Mucosa of rectum (tissue), 2 donors: ENCODE results near the gene OR10A3.

Source experiments
- H3K27ac ChIP-seq, 2 donors: one replicate each; pipeline ENCODE4 v1.7.0; 2013; ENCODE audit warnings: inconsistent platforms in 2 of 2, low read depth in 2 of 2, low read length in 2 of 2
- H3K27me3 ChIP-seq, 2 donors: one replicate each; pipeline ENCODE4 v1.7.0; 2013; ENCODE audit warnings: low read length in 2 of 2; ENCODE audit not compliant: control insufficient read depth in 2 of 2, insufficient read depth in 2 of 2
- H3K36me3 ChIP-seq, 2 donors: one replicate each; pipeline ENCODE4 v1.7.0; 2013; ENCODE audit warnings: low read length in 2 of 2; ENCODE audit not compliant: control insufficient read depth in 2 of 2, insufficient read depth in 2 of 2
- H3K4me1 ChIP-seq, 2 donors: one replicate each; pipeline ENCODE4 v1.7.0; 2013; ENCODE audit warnings: low read length in 2 of 2, mild to moderate bottlenecking in 1 of 2; ENCODE audit not compliant: control insufficient read depth in 2 of 2, insufficient read depth in 2 of 2
- H3K4me3 ChIP-seq, 2 donors: one replicate each; pipeline ENCODE4 v1.7.0; 2013; ENCODE audit warnings: low read length in 2 of 2
- H3K9ac ChIP-seq, 2 donors: one replicate each; pipeline ENCODE4 v1.7.0; 2013; ENCODE audit warnings: low read length in 2 of 2, low read depth in 1 of 2, mild to moderate bottlenecking in 1 of 2
- H3K9me3 ChIP-seq, 2 donors: one replicate each; pipeline ENCODE4 v1.7.0; 2013; ENCODE audit warnings: low read length in 2 of 2; ENCODE audit not compliant: control insufficient read depth in 2 of 2
- donor health status: healthy.
- donor health status: Normal muscosa, but diverticular disease.

The OR10A3 gene

DNA sequence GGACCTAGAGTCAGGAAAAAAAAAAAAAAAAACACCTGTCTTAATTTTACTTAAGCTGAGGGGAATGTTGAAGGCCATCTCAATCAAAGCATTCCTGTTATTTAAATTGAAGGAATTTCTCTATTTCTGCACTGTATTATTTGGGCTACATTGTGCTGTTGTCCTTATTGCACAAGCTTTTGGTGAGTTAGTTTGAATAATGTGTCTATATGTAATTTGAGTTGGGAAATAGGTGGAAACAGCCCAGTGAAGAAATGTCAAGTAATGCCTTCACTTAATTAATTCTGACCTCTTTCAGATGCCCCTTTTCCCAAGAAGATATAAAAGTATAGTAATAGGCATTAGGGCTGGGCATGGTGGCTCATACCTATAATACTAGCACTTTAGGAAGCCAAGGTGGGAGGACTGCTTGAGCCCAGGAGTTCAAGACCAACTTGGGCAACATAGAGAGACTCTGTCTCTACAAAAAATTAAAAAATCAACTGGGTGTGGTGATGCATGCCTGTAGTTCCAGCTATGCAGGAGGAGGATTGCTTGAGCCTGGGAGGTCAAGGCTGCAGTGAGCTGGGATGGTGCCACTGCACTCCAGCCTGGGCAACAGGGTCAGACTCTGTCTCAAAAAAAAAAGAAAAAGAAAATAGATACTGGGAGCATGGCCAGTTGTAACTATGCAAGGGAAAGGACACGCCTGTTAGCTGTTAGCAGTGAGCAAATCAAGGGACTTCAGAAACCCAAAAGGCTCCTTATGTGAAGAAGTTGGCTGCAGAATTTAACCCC lies 45.3 kb downstream of the OR10A3 start:
- Histone ChIP-seq H3K4me3 (no peak overlapping the region), H3K27me3 (no peaks in the 10 kb centered on the region)

DNA sequence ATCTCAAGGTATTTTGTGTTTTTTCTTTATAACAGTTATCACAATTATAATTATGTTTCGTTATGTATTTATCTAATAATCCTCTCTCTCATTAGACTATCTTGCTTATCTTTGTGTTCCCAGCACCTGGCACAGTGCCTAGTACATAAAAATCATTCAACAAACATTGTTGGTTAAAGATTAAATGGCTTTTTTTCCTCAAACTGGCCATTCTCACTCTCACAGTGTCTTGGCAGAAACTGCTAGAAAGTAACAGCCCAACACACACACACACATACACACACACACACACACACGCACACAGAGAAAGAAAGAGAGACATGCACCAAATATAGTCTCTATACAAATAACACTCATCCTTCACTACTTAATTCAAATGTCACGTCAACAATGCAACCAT lies 47.3 kb downstream of the OR10A3 start:
- no peaks in the 10 kb centered on the region for H3K36me3 ChIP-seq
- H3K27ac ChIP-seq = peak overlapping the region; percentile 54 to 69
- H3K27me3 ChIP-seq = peaks cover 0 to 3% of the 10 kb centered on the region in 2 donors
- H3K9ac ChIP-seq = no peak overlapping the region
- peak overlapping the region in 1 of 2 donors; percentile 16 for H3K4me3 ChIP-seq
- H3K4me1 ChIP-seq = peaks cover 9 to 13% of the 10 kb centered on the region in 2 donors
- H3K9me3 ChIP-seq = no peaks in the 10 kb centered on the region

More for the DNA sequence above, 45.3 kb downstream of the OR10A3 start:
- H3K36me3 ChIP-seq = no peaks in the 10 kb centered on the region
- H3K27ac ChIP-seq = no peak overlapping the region
- H3K9me3 ChIP-seq = no peaks in the 10 kb centered on the region
- peaks cover 14 to 17% of the 10 kb centered on the region in 2 donors for H3K4me1 ChIP-seq
- no peak overlapping the region for H3K9ac ChIP-seq

DNA sequence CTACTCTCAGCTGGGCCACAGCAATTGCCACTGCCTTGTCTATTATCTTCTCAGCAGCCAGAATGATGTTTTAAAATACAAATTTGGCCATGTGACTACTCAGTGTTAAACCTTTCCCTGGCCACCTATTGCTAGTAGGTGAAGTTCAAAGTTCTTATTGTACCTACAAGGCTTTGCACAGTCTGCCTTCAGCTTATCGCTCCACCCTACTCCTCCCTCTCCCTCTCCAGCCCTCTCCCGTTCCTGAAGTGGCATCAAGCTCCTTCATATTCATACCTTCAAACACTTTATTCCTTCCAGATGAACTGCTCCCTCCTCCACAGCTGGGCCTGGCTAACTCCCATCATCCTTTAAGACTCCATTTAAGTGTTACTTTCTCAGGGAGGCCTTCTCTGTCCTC lies 47.7 kb downstream of the OR10A3 start:
- Histone ChIP-seq H3K9me3 (no peaks in the 10 kb centered on the region), H3K27ac (peak overlapping the region; percentile 61 to 75), H3K27me3 (peaks cover 0 to 3% of the 10 kb centered on the region in 2 donors), H3K9ac (peak overlapping the region in 1 of 2 donors; percentile 20), H3K4me3 (peak overlapping the region in 1 of 2 donors; percentile 16), H3K4me1 (peaks cover 9 to 13% of the 10 kb centered on the region in 2 donors), H3K36me3 (no peaks in the 10 kb centered on the region)

DNA sequence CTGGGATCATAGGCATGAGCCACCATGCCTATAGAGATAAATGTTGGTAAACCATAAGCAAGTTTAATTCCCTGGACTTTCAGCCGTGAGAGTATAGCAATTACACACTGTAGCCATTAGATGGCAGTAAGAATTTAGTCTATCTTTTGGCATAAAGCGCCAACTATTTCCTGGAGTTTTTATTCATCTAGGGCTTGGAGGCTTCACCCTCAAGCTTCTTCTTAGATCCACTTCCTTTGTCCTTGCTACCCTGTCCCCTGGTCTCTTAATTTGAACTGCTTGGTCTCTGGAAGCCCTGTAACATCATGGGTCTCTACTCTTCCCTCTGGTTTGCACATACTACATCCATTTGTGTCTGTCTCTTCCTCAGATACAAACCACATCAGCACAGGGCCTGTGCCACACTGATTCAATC lies 48.7 kb downstream of the OR10A3 start:
- H3K9me3 ChIP-seq = no peaks in the 10 kb centered on the region
- H3K27ac ChIP-seq = peak overlapping the region; percentile 61 to 75
- H3K4me1 ChIP-seq = peaks cover 9 to 13% of the 10 kb centered on the region in 2 donors
- H3K4me3 ChIP-seq = peak overlapping the region in 1 of 2 donors; percentile 16
- H3K9ac ChIP-seq = peak overlapping the region in 1 of 2 donors; percentile 35
- H3K27me3 ChIP-seq = peaks cover 0 to 3% of the 10 kb centered on the region in 2 donors
- no peaks in the 10 kb centered on the region for H3K36me3 ChIP-seq

DNA sequence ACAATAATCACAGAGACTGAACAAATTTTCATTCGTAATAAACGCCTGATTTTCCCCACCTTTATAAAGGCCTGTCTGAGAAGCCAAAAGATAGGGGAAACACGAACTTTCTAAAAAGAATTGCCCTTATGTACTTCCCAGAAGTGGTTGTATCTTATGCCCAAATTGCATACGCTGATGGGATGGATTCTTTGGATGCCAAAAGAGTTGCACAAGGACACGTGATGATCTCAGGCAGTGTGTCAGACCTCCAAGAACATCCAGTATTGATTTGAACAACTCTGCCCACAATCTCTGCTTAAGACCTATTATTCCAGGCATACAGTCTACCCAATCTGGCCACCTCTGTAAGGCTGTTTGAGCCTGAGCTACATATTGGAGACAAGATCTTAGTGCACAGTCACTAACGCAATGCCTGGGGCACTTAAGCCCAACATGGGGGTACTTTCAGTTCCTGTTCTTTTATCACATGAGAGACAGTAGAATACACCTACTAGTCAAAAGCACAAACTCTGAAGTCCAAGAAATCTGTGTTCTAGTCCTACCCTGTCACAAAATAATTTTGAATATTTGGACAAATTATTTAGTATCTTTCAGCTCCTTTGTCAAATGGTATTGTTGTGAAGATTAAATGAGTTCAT lies 49.3 kb downstream of the OR10A3 start:
- H3K36me3 ChIP-seq = no peaks in the 10 kb centered on the region
- no peak overlapping the region for H3K27ac ChIP-seq
- H3K9ac ChIP-seq = no peak overlapping the region
- no peak overlapping the region for H3K4me3 ChIP-seq
- H3K27me3 ChIP-seq = peaks cover 0 to 3% of the 10 kb centered on the region in 2 donors
- H3K9me3 ChIP-seq = no peaks in the 10 kb centered on the region
- H3K4me1 ChIP-seq = peaks cover 9 to 13% of the 10 kb centered on the region in 2 donors

DNA sequence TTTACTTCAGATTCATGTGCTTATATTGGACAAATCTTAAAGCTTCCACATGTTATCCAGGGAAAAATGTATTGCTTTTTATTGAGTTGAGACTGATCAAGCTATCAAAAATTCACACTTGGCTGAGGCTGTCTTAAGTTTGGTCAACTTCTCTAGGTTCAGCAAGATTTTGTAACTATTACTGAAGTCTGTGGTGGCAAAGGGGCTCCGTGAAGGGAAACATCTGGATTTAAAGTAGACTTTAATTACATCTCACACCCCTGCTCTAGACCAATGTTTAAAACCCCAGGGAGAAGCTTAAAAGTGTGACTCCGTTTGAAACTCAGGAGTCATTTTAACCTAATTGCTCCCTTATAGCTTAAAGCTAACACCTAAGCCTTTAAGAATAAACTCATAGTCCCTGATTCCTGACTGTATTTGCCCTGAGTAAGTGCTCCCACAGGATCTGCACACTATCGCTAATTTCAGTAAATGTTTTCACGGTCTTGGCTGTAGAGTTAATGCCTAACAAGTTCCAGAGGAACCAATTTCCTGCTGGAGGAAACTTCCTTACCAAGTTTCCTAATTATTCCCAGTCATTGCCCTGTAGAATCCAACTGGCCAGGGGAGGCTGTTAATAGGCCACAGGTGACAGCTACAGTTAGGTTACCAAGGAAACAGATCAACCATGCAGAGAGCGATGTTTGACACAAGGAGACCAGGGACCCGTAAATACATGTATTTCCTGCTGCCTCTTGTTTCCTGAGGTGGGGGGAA lies 50.9 kb downstream of the OR10A3 start:
- Histone ChIP-seq H3K4me3 (no peak overlapping the region), H3K9ac (no peak overlapping the region), H3K4me1 (peaks cover 9 to 13% of the 10 kb centered on the region in 2 donors), H3K27ac (no peak overlapping the region), H3K36me3 (no peaks in the 10 kb centered on the region), H3K9me3 (no peaks in the 10 kb centered on the region), H3K27me3 (peaks cover 0 to 3% of the 10 kb centered on the region in 2 donors)

DNA sequence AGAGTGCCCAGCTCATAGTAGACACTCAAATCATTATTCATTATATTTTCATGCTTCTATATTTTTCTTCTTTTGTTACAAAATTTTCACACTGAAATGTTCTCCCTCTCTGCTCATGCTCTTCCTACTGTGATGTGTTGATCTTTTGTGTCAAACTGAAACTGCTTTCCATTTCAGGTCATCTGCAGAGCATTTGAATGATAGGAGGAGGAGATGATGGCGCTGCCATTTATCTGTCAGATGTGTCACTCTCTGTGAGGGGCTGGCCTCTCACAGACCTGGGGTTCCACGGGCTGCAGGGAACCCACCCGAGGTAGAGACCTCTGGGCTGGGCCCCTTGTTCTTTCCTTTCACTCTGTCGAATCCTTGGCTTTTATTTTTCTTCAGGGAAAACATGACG lies 51.5 kb downstream of the OR10A3 start:
- H3K9ac ChIP-seq = no peak overlapping the region

More for the DNA sequence above, 51.5 kb downstream of the OR10A3 start:
- Histone ChIP-seq H3K27me3 (peaks cover 0 to 3% of the 10 kb centered on the region in 2 donors), H3K4me1 (peaks cover 9 to 13% of the 10 kb centered on the region in 2 donors), H3K9me3 (no peaks in the 10 kb centered on the region), H3K27ac (no peak overlapping the region), H3K4me3 (no peak overlapping the region), H3K36me3 (no peaks in the 10 kb centered on the region)
